ENCODE results near the gene CPPED1. TPM values are rescaled to one million over a fixed set of nuclear protein-coding genes. Genes with fewer than 3 reads are reported as not detected.

CPPED1 gene
- total and polyA plus RNA-seq, 2 experiments from 2014 or later: 6.2 to 7.3 TPM

- H3K9me3 Mint-ChIP-seq: peaks cover 10% of the 10 kb centered on the region; the same call in 2 of the 3 replicates
- no peak overlapping the region for H3K27ac ChIP-seq (ENCODE audit: low read depth)
Observed at GRCh38 chr16:12678983-12679382, 124.7 kb downstream of the CPPED1 start.

More at GRCh38 chr16:12678983-12679382, 124.7 kb downstream of the CPPED1 start:
- ATAC-seq: no peak
- Mint-ChIP-seq H3K4me1 (peaks cover 13% of the 10 kb centered on the region; the same call in 2 of the 3 replicates), H3K36me3 (ENCODE audit: low read depth) (peaks cover 4% of the 10 kb centered on the region; the same call in 1 of the 3 replicates), H3K27me3 (ENCODE audit: insufficient read depth, low read depth, poor library complexity) (peaks cover 7% of the 10 kb centered on the region), H3K4me3 (no peak overlapping the region), H3K27ac (no peak overlapping the region)
- Histone ChIP-seq H3K9me2 (ENCODE audit: insufficient read depth) (no peaks in the 10 kb centered on the region), H3K4me3 (no peak overlapping the region), H3K36me3 (ENCODE audit: insufficient read depth) (no peaks in the 10 kb centered on the region), H3K4me2 (no peak overlapping the region), H3K79me2 (replicated peaks; ENCODE audit: insufficient read depth) (no peaks in the 10 kb centered on the region), H3F3A (replicated peaks; ENCODE audit: low read depth) (no peaks in the 10 kb centered on the region), H4K20me1 (replicated peaks; ENCODE audit: insufficient read depth) (no peaks in the 10 kb centered on the region), H3K4me1 (ENCODE audit: insufficient read depth) (peaks cover 7% of the 10 kb centered on the region; the same call in 1 of the 2 replicates), H3K27me3 (ENCODE audit: insufficient read depth) (no peaks in the 10 kb centered on the region), H2AFZ (no peak overlapping the region)
- TF ChIP-seq, protein P1, sequence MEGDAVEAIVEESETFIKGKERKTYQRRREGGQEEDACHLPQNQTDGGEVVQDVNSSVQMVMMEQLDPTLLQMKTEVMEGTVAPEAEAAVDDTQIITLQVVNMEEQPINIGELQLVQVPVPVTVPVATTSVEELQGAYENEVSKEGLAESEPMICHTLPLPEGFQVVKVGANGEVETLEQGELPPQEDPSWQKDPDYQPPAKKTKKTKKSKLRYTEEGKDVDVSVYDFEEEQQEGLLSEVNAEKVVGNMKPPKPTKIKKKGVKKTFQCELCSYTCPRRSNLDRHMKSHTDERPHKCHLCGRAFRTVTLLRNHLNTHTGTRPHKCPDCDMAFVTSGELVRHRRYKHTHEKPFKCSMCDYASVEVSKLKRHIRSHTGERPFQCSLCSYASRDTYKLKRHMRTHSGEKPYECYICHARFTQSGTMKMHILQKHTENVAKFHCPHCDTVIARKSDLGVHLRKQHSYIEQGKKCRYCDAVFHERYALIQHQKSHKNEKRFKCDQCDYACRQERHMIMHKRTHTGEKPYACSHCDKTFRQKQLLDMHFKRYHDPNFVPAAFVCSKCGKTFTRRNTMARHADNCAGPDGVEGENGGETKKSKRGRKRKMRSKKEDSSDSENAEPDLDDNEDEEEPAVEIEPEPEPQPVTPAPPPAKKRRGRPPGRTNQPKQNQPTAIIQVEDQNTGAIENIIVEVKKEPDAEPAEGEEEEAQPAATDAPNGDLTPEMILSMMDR (conservative IDR thresholded peaks at IDR 0.05; ENCODE audit: low read depth in 2 of 2): no peak
- TF ChIP-seq ZNF114 (CRISPR knock-in tag; IDR thresholded peaks at IDR 0.05) (no peak), CREB1 (CRISPR knock-in tag; IDR thresholded peaks at IDR 0.05; ENCODE audit: low read depth) (no peak), EZH2 (IDR thresholded peaks at IDR 0.05; ENCODE audit: low read depth, unreplicated experiment) (no peak), REST (IDR thresholded peaks at IDR 0.05; ENCODE audit: unreplicated experiment) (no peak), POLR2AphosphoS5 (IDR thresholded peaks at IDR 0.05; ENCODE audit: low read depth) (no peak), STAT1 (IDR thresholded peaks at IDR 0.05; ENCODE audit: unreplicated experiment) (no peak)
- TF ChIP-seq, protein P2, sequence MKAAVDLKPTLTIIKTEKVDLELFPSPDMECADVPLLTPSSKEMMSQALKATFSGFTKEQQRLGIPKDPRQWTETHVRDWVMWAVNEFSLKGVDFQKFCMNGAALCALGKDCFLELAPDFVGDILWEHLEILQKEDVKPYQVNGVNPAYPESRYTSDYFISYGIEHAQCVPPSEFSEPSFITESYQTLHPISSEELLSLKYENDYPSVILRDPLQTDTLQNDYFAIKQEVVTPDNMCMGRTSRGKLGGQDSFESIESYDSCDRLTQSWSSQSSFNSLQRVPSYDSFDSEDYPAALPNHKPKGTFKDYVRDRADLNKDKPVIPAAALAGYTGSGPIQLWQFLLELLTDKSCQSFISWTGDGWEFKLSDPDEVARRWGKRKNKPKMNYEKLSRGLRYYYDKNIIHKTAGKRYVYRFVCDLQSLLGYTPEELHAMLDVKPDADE (IDR thresholded peaks at IDR 0.05): no peak
- no peak for DNase-seq (ENCODE audit: low spot score)

Measured in GM23338 (cell line).